A549 (cell line): ENCODE data around the gene CSRNP2.

Source experiments
- BHLHE40 ChIP-seq: IDR thresholded peaks from 2 replicates; pipeline ENCODE4 v1.6.1; 2012; ENCODE audit warnings: low read depth, low read length, inconsistent platforms
- CEBPB ChIP-seq, 2 experiments: fragments of >200 bp in 1 of 2; sonication (Bioruptor Twin) in 1 of 2; formaldehyde crosslinking in 1 of 2; IDR thresholded peaks; 2 replicates each; pipeline ENCODE4 v1.6.1; 2012 to 2016
- EP300 ChIP-seq, 2 experiments: fragments of >200 bp; sonication (Bioruptor Twin); formaldehyde crosslinking; IDR thresholded peaks; 2 replicates in 1 of 2; 3 replicates in 1 of 2; pipeline ENCODE4 v1.6.1; 2016 to 2017
- TF ChIP-seq, protein P1 (sequence below): IDR thresholded peaks from 2 replicates; pipeline ENCODE4 v1.6.1; 2012

GRCh38 chr12:51103977-51104376 lies 20.6 kb upstream of the CSRNP2 start:
- no peak for TF ChIP-seq BHLHE40
- TF ChIP-seq, protein P1, sequence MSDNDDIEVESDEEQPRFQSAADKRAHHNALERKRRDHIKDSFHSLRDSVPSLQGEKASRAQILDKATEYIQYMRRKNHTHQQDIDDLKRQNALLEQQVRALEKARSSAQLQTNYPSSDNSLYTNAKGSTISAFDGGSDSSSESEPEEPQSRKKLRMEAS: no peak
- no peak for TF ChIP-seq EP300 (IDR thresholded peaks at IDR 0.05)
- TF ChIP-seq CEBPB (IDR thresholded peaks at IDR 0.05): no peak
